ENCODE data around the gene SPECC1. TPM values are rescaled to one million over a fixed set of nuclear protein-coding genes. Genes with fewer than 3 reads are reported as not detected.

SPECC1 gene
- total RNA-seq, 1 experiment from 2014 or later: 103 TPM

GRCh38 chr17:20213449-20213848 is 204.3 kb downstream of the SPECC1 start (continued):
- TF ChIP-seq ATF2 (CRISPR knock-in tag; IDR thresholded peaks at IDR 0.05; ENCODE audit: borderline replicate concordance, low read depth): no peak
- no peak for TF ChIP-seq E2F5 (CRISPR knock-in tag; IDR thresholded peaks at IDR 0.05)
- no peak for TF ChIP-seq USF2 (CRISPR knock-in tag; IDR thresholded peaks at IDR 0.05)
- no peak for TF ChIP-seq IRF2 (CRISPR knock-in tag; IDR thresholded peaks at IDR 0.05; ENCODE audit: borderline replicate concordance, low read depth)
- no peak for TF ChIP-seq EMX1 (CRISPR knock-in tag; IDR thresholded peaks at IDR 0.05)
- no peak for TF ChIP-seq RELA (CRISPR knock-in tag; IDR thresholded peaks at IDR 0.05; ENCODE audit: borderline replicate concordance)
- TF ChIP-seq FOXP1 (CRISPR knock-in tag; IDR thresholded peaks at IDR 0.05; ENCODE audit: borderline replicate concordance): no peak
- no peak for TF ChIP-seq ZSCAN18 (CRISPR knock-in tag; IDR thresholded peaks at IDR 0.05)
- no peak for TF ChIP-seq ZNF532 (CRISPR knock-in tag; IDR thresholded peaks at IDR 0.05; ENCODE audit: borderline replicate concordance)
- TF ChIP-seq FOXK1 (CRISPR knock-in tag; IDR thresholded peaks at IDR 0.05): no peak

- Mint-ChIP-seq H3K27ac (peak overlapping the region; percentile 86), H3K4me3 (no peak overlapping the region), H3K4me1 (peaks cover 62% of the 10 kb centered on the region), H3K36me3 (peaks cover 17% of the 10 kb centered on the region), H3K27me3 (ENCODE audit: low read depth) (no peaks in the 10 kb centered on the region; the same call in 1 of the 2 replicates), H3K9me3 (peaks cover 8% of the 10 kb centered on the region)
- ChIA-PET POLR2A (no interaction called here), CTCF (no interaction called here)
- TF ChIP-seq ZMAT4 (CRISPR knock-in tag; IDR thresholded peaks at IDR 0.05) (no peak), RELA (CRISPR knock-in tag; IDR thresholded peaks at IDR 0.05; ENCODE audit: borderline replicate concordance) (no peak), RORB (CRISPR knock-in tag; IDR thresholded peaks at IDR 0.05) (no peak), ZNF263 (CRISPR knock-in tag; IDR thresholded peaks at IDR 0.05; ENCODE audit: low read depth) (no peak), MAX (CRISPR knock-in tag; IDR thresholded peaks at IDR 0.05) (no peak)
- ATAC-seq (0 out of 2 replicates have a peak, but pooled peaks have one; percentile 17), DNase-seq (ENCODE audit: low spot score) (no peak)
Measured at GRCh38 chr17:20214794-20215193, 205.6 kb downstream of the SPECC1 start.
